Hematopoietic multipotent progenitor cell treated with erythropoietin and hydrocortisone succinate and interleukin-3 and kit ligand, for 15 days (in vitro differentiated cells): ENCODE results near the gene ZNF385C.

ENCODE experiments used
- DNase-seq: peaks from one replicate; pipeline ENCODE4 v3.0.0-alpha.2; 2015; ENCODE audit warnings: low spot score

The ZNF385C gene

DNA sequence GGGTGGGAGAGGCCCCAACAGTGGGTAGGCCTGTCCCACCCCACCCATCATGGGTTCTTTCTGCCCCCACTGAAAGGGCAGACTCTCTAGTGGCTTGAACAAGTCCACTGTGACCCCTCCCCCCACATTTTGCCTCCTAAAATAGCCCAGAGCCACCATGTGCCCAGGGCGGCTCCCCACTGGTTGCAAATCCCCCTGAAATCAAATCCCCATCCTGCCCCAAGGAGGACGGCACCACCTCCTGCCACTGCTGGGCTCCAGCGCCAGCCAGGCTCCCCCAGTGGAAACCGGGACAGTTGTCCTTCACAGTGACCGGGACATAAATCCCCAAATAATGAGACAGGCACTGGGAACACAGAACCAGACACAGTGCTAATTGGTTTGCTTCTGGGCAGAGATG lies 20.5 kb downstream of the ZNF385C start:
- no peak for DNase-seq

DNA sequence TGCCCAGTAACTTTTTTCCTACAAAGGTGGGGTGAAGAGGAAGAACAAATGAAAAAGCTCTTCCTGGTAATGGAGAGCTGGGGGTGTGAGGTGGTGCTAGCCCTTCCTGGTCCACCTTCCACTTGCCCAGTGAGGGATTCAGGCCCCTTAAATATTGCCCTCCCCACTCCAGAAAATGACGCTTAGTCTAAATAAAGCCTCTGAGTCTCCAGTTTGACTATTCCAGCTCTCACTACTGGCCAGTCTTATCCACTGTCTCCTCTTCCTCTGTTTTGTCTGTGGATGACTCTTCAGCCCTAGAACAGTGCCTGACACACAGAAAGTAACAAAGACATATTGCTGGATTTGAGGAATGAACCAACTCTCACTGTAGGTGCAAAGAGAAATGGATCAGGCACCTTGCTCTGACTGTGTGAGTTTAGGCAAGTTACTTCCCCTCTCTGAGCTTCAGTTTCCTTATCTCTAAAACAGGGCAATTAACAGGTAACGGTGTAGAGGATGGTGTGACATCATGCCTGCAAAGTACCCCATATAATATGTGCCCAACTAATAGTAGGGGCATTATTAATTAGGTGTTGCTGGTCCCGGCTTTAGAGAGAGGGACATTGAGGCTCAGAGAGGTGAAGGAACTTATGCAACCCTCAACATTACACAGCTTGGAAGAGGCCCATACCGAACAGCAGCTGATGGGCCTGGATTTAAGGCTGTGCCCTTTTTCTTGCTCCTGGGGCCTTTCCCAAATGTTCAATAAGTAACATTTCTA lies 21.3 kb downstream of the ZNF385C start:
- DNase-seq = no peak

DNA sequence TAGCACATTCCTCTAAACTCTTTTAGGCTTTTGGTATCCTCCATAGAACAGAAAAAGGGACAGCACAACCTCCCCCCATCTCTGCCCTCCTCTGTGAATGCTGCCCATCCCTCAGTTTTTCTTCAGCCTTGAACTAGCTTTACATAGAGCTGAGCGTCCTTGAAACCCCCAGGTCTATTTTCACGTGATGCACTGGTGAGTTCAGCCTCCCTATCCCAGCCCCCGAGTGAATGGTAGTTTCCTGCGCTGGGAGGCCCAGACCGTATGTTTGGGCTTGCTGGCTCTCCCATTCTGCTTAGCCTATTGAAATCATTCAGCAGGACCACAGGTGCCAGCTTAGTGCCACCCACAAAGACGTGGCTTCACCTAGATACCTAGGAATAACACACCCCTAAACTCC lies 22.5 kb downstream of the ZNF385C start:
- DNase-seq = no peak

DNA sequence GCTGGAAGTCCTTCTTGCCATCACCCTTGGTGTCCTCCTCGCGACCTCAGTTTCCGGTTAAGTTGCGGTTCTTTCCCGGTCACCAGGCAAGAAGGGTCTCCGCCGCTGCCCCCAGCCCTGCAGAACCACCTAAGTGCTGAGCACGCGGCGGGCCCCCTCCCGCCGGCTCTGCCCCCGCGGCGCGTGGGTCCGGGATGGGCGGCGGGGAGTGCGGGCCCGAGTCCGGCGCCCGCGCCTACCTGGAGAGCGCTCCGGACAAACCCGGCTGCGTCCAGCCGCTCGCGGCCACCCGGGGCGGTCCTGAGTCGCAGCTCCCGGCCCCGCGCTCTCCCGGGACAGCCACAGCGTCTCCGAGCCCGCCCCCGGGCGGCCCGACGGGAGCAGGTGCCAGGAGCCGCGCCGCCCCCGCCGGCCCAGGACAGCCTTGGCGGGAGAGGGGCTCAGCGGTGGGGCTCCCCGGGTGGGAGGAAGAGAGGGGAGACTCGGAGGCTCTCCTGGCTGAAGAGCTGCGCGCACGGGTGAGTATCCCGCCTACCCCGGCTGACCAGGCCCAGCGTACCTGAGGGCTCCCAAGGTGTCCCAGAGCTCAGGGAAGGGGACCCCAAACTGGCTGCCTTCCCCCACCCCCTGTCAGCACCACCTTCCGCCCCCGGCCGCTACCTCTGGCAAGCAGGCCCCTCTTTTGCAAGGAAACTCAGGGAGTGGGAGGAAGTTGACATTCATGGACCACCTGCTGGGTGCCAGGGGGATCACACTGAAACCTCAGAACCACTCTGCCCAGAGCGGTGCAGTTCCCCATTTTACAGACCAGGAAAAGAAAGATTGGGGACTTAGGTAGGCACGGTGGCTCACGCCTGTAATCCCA lies 25.7 kb downstream of the ZNF385C start:
- DNase-seq = no peak

DNA sequence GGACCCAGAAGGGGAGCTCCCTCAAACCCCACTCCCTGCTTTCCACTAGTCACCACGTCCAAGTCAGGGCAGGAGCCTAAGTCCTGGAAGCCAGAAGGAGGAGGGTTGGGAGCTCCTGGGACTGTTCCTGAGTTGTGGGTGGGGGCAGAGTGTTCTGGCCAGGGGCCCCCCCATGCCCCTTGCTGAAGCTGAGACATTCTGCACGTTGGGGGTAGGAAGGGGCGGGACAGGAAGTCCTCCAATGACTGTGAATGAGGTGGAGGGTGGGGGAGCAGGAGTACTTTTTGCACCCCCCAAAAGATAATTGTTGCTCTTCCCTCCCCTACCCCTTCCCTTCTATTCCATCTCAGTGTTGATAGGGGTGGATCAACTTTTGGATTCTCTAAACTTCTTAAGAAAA lies 26.5 kb downstream of the ZNF385C start:
- no peak for DNase-seq

DNA sequence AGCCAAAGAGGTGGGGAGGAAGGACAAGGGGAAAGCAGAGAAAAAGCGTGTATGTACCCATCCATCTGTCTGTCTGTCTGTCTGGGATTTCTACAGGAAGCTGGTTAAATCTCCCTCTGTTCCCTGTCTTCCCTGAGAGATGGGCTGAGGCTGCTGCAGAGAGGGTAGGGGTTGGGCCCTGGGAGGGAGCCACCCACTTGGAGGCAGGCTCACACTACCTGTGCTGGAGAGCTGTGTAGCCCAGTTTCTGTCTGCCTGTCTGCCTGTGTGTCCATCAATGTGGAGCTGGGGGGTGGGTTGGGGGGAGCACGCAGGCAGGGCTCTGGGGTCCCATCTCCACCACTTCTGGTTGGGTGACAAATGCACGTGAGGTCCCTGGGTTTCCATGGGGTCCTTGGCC lies 29.3 kb downstream of the ZNF385C start:
- DNase-seq = no peak

DNA sequence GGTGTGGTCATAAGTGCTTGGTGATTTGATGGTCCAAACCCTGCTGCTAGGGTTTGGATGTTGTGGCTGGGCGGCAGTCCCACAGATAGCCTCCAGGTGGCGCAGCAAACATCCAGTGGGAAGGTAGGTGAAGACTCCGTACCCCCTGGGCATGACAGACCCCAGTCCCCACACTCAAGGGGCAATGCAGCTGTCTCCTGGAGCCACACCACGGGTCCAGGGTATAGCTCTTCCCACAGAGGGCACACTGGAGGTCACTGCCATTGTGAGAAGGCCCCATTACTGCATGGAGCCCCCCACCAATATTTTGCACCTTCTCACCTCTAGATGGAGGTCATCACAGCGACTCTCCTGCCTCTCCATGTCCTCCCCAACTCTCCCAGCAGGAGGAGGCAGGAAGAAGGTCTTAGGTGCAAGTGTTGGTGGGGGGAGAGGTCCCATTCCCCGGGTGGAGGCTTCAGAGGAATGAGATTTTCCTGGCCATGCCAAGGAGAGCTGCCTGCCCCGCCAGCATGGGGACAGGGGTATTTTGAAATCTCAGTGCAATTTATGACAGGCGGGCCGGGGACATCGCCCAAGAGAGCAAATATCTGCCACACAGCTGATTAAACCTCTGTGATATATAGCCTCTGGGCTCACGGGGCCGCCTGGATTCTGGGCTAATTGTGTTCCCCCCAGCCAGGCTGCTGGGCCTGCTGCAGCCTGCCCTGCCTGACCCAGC lies 30.7 kb downstream of the ZNF385C start:
- DNase-seq = peak; percentile 68

DNA sequence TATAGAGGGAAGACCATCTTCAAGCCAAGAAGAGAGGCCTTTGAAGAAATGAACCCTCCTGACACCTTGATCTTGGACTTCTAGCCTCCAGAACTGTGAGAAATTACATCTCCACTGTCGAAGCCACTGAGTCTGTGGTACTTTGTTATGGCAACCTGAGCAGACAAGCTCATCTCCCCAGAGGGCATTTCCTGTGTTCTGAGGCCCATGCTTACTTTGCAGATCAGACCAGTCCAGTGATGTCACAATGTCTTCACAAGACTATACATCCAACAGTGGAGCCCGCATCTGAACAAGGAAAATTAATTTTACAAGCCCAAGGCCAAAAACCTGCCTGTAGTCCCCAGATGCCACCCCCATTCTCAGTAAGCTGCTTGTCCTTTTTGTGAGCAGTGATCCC lies 33.1 kb downstream of the ZNF385C start:
- no peak for DNase-seq

DNA sequence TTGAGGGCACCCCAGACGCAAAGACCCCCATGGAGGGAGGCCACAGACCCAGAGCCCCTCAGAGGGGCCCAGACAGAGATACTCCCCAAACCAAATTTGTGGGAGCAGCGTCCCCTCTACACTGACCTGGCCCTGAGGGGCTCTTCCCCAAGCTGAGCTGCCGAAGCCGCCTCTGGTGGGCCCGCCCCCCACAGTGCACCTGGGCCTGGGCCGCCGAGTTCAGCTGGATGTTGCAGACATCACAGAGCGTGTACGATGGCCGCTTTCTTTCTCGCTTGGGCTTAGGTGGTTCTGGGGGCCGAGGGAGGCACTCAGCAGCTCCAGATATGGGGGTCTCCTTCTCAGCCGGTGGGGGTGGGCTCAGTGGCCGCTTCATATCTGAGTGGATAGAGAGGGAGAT lies 35.6 kb downstream of the ZNF385C start:
- no peak for DNase-seq

DNA sequence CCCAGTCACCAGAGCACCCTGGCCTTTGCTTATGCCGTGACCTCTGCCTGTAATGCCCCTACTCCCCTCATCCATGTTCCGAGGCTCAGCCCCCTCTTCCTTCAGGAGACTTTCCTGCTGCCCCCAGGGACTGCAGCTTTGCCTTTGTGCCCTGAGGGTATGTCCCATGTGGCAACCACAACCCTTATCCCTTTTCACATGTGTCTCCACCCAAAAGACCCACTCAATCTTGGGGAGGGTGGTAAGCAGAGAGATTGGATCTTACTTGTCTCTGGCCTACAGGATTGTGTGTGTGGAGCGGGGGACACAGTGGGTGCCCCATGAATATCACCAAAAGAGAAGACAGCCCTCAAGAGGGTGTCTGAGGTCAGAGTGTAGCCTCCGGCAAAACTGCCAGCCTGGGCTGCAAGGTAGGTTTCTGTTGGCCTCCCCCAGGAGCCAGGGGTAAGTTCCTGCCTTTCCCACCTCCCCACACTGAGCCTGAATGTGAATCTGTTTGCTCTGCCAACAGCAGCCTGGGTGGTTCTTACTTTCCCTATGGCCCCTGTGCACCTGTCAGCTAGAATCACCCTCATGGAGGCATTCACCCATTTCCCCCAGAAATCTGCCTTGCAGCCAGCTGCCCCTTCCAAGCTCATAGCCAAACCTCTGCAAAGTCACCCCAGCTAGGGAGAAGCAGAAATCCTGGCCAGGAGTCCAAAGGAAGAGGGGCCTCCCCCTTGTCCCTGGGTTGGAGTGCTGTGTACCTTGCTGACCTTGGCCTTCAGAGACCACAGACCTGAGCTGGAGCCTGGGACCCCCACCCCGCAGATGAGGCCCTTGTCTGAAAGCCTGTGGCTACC lies 36.4 kb downstream of the ZNF385C start:
- no peak for DNase-seq

DNA sequence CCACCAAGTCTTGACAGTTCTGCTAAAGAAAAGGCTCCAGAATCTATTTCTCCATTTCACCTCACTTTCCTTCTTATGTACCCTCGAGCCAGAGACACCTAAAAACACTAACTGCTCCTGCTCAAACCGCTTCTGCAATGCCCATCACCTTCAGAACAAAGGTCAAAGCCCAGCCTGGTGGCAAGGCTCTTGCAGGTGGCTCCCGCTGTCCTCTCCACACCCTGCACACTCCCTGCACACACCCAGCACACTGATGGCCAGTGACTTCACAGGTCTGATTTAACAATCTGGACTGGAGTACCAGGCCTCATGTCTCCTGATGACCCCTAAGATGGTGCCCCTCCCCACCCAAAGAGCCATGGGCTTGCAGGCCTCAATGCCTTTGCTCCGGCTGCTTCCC lies 38.0 kb downstream of the ZNF385C start:
- no peak for DNase-seq

DNA sequence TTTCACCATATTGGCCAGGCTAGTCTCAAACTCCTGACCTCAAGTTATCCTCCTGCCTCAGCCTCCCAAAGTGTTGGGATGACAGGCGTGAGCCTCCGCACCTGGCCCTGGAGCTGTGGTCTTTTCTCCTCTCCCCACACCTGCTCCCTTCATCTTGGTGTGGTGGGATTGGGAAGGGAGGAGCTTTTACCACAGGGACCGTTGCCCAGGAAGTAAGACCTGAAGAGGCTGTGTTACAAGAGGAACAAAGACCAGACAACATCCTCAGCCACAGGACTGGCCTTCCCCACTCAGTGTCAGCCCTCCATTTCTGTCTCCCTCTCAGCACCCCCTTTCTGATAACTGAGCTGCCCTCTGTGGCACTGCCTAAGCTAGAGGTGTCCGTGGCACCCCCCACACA lies 38.5 kb downstream of the ZNF385C start:
- no peak for DNase-seq

DNA sequence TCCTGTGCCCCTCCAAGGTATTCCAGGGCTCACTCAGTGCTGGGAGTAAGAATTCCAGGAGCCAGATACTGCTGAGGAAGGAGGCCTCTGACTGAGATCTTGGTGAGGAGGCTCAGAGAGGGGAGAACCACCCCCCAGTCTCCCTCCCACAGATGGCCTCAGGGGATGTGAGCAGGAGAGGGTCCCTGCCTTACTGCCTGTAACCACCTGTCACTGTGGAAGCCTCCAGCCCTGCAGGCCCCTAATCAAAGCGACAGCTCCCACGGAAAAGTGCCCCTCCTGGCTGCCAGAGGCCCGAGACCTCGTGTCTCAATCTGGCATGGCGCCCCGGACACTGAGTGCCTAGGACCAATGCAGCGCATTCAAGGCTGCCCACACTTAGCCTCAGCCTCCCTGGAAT lies 40.2 kb downstream of the ZNF385C start:
- DNase-seq = no peak

DNA sequence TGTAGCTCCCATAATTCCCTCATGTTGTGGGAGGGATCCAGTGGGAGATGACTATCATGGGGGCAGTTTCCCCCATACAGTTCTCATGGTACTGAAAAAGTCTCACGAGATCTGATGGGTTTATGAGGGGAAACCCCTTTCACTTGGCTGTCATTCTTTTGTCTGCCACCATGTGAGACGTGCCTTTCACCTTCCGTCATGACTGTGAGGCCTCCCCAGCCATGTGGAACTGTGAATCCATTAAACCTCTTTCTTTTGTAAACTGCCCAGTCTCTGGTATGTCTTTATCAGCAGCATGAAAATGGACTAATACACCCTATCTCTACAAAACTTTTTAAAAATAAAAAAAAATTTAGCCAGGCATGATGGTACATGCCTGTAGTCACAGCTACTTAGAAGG lies 41.6 kb downstream of the ZNF385C start:
- DNase-seq = no peak

DNA sequence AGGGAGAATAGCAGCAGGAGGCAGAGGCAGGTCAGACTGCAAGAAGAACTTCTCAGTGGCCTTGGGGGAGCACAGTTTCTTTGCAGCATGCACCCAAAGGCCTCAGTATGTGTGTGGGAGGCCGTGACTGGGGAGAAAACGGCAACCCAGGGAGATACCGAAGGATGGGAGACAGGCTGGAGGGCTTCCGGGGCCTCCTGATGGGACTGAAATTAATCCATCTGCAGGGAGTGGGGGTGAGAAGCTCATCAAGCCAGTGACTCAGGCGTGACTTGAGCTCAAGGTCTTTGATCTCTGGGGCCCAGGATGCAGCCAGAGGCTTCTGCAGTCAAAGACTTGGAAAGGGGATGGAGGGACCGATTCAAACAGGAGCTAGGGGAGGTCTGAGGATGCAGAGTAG lies 42.8 kb downstream of the ZNF385C start:
- DNase-seq = no peak

DNA sequence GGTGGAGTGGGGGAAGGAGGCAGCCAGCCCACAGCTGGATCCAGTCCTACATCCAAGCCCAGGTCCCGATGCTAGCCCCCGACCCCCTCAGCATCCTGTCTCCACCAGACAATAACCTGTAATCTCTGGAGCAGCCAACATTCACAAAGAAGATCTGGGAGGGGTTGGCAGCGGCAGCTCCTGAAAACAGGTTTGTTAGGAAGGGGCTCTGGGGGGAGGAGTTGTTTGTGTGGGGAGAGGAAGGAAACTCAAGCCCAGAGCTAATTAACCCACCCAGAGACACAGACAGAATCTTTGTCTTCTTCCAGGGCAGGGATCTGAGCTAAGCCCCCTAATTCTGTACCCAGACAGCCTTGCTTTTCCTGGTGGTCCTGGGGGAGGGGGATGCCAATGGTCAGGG lies 43.2 kb downstream of the ZNF385C start:
- no peak for DNase-seq

DNA sequence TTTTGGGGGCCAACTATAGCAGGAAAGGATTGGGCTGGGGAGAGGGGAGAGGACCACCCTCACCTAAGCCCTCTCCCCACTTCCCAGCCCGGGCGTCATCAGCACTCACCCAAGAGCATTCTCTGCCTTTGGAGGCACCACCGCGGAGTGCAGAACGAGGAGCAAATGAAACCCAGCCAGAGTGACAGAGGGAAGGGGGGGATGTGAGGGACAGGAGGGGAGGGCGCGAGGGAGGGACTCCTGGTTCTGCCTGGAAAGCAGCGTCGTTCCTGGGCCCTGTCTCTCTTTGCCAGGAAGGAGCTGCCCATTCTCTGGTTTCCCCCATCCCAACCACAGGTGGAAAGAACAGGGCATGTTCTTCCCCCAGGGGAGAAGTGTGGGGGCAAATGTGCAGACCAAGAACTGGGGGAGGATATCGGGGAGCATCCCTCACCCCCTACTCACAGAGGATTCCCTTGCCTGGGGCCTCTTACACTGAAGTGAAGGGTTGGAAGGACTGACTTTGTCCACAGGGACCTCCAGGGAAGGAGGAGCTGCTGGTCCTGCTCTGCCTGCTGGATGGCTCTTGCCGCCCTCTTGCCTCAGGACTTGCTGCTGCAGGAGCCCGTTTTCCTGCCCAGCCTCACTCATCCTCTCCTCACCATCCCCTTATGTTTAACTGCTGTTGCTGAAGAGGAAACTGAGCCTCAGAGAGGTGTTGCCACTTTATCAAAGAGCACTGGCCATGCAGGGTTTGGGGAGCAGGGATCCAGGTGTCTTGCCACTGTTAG lies 44.4 kb downstream of the ZNF385C start:
- no peak for DNase-seq

DNA sequence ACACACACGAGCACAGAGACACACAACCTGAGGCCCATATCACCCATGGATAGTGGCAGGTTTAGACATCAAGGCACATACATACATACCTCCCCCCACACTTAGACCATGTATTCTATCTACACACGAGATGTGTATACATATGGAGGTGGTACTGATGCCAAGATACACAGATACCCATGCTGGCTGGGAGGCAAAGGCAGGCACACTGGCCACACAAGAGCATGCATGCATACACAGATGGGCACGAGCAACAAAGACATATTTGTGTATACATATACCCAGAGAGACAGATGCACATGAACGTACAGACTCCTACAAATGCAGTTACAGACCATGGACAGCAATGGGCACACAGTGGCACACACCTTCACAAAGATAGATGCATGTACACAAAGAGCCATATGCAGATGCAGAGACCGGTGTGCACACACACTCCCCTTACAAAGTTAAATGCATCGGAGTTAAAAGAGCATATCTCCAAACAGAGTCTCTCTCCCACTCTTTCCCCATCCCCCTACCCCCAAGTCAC lies 45.9 kb downstream of the ZNF385C start:
- no peak for DNase-seq

DNA sequence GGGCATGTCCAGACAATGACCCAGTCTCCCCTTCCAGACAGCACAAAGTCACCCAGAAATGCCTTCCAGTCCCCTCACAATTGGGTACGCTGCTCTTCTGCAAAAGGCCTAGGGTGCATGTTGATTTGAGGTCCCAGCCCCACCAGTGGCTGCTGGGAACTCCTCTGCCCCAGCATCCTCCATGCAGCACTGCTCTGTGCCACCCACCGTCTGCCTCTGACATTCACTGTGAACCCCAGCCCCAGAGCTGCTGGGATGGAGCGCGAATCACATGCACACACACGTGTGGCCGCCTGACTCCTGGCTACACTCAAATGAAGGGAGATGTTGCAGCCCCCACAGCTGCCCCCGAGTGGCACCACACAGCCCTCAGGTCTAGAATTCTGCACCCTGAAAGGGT lies 46.6 kb downstream of the ZNF385C start:
- no peak for DNase-seq

DNA sequence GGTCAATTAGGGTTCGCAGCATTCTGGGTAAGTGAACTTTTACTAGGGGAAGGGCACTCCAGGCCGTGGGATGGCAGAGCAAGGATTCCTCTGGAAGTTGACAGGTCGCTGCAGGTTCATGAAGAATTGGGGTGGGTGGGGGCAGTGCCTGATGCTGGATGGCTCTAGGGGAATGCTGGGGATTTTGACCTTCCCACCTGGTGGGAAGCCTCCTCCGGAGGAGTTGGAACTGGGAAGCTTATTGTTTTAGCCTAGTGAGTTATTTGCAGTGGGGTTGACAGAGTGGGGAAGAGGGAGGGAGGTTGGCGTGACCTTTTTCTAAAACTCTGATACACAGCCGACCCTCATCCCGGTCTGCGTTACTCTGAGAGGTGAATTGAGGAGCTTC lies 47.3 kb downstream of the ZNF385C start:
- DNase-seq = no peak
